ENCODE results near the gene ZKSCAN8.
"Not testable (repeated sequence)": the region's sequence is repeated elsewhere in the genome, so short reads cannot be mapped to it uniquely, and the experiment has no call there.

ZKSCAN8 gene
- 31.8 to 63.3 (median 58.5) reads per million in 3 experiments for total RNA-seq

DNA sequence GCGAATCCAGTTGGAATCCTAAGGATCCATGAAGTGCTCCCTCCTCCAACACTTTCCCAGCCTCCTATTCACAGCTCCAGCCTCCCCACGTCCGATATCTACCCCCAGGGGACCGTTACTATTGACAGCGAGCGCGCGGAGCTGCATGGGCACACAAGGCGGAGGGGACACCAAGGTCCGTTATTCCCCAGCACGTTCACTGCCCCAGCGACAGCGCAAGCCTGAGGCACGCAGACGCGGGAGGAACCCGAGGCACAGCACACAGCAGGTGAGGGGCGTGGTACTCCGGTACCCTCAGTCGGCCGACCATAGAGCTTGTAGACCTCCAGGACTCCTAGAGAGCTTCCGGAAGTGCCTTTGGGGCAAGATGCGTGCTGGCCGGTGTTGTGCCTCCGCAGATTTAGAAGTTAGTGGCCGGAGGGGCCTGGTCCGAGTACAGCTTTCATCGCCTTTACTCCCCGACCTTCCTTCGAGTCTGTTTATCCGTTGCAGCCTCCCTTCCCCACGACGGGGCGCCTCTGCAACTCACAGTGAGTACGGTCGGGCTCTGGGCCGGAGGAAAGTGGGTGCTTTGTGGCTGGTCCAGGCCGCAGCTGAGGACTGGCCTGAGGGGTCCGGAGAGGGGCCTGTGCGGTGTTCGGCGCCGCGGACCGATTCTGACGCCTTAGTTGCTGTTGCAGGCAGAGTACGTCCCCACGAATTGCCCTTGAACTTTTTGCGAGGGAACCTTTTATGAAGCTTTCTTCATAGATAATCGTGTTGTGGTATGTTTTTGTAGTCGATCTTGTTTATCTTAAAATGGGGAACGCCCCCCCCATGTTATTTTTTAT, at the start of gene ZKSCAN8:
ZKSCAN8 (plus strand) TSS at position 384 of the 830 bp plus-strand sequence. CDS start 6,525 bp downstream, outside the sequence.
- DNase-seq = peak; percentile 75

- not testable (repeated sequence) for DNase-seq
Measured at GRCh38 chr6:28102222-28102621, 39.5 kb upstream of the ZKSCAN8 start.

DNA sequence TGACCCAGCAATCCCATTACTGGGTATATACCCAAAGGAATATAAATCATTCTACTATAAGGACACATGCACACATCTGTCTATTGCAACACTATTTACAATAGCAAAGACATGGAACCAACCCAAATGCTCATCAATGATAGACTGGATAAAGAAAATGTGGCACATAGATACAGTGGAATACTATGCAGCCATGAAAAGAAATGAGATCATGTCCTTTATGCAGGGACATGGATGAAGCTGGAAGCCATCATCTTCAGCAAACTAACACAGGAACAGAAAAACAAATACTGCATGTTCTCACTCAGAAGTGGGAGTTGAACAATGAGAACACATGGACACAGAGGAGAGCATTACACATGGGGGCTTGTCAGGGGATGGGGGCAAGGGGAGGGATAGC, 39.0 kb upstream of the ZKSCAN8 start:
- DNase-seq = not testable (repeated sequence)

- peak; percentile 76 for DNase-seq
Measured at GRCh38 chr6:28104392-28105244, 37.1 kb upstream of the ZKSCAN8 start.

- no peak for DNase-seq
Measured at GRCh38 chr6:28105245-28105639, 36.4 kb upstream of the ZKSCAN8 start.

DNA sequence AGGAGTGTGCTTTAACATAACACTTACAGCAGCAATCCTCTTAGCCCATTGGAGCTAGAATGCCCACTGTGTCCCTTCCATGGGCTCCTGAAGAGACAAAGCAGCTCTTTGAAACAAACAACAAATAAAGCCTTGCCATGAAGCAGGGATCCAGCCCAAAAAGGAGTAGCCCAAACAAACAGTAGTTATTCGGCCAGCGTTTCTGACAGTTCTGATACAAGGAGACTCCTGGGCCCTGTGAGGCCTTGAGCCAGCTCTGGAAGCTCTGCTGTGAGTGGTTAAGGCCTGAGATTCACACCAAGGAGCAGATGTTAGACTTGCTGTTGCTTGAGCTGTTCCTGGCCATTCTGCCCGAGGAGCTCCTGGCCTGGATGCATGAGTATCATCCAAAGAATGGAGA, 34.2 kb upstream of the ZKSCAN8 start:
- DNase-seq = no peak

- DNase-seq = no peak
Measured at GRCh38 chr6:28111964-28112363, 29.7 kb upstream of the ZKSCAN8 start.

- DNase-seq = no peak
Measured at GRCh38 chr6:28115799-28116198, 25.9 kb upstream of the ZKSCAN8 start.

GRCh38 chr6:28117386-28118050, 24.2 kb upstream of the ZKSCAN8 start:
- no peak for DNase-seq

DNA sequence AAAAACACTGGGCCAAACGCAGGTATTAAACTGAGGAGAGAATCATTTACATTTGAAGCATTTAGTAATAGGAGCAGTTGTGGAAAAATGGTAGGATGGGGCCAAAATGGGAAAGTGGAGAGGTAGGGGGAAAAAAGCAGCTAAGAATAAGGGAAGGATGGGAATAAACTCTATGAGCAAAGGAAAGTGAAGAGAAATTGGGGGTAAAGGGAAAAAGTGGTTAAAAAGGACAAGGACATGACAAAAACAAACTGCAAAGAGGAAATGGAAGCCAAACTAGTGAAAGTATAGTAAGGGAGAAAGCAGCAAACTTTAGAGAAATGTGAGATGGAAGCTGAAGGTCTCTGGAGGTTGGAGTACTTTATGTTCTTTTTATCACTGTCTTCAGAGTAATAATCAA, 23.5 kb upstream of the ZKSCAN8 start:
- DNase-seq = no peak

DNA sequence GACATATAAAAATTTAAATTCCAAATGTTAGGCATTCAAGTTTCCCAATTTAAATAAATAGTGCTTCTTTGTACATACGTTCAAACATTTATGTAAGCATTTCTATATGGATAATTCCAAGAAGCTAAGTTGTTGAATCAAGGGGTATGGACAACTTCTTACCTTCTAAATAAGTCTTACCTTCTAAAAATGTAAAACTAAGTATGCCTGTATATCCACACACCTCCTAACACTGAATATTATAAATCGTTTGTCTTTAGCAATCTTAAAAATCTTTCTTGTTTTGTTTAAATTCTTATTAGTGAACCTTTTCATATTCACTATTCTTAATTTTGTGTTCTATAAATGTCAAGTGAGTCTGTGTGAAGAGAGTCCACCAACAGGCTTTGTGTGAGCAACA, 19.8 kb upstream of the ZKSCAN8 start:
- DNase-seq = no peak

GRCh38 chr6:28122283-28122682, 19.4 kb upstream of the ZKSCAN8 start:
- DNase-seq = not testable (repeated sequence)

DNA sequence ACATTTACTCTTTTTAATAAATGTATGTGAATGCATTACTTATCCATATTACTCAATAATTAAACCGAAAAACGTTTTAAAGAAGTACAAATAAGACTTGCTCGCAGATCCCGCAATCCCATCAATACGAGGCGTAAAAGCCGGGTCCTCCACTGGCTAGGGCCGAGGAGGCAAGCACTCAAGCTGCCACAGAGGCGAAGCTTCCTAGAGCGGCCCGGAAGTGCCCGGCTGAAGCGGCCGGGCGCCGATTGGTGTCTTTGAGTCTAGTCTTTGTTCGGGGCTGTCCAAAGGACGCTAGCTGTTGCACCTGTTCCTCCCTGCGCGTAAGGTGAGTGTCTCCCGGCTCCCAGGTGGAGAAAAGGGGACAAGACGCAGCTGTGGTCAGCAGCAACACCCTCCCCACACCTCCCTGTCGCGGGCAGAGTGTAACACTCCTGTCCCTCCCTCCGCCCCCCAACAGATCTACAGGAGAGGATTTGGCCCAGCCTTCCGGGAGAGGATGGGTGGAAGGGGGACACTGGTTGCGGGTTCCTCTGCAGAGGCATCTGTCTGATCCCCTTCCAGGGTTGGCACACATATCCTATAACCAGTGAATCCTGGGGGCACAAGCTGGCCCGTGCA, 17.2 kb upstream of the ZKSCAN8 start, which contains the start of gene ZSCAN16:
ZSCAN16 (plus strand) TSS at position 260 of the 621 bp plus-strand sequence. CDS start 835 bp downstream, outside the sequence.
- peak; percentile 58 for DNase-seq

- DNase-seq = peak; percentile 58
Measured at GRCh38 chr6:28124971-28125353, 16.7 kb upstream of the ZKSCAN8 start.

DNA sequence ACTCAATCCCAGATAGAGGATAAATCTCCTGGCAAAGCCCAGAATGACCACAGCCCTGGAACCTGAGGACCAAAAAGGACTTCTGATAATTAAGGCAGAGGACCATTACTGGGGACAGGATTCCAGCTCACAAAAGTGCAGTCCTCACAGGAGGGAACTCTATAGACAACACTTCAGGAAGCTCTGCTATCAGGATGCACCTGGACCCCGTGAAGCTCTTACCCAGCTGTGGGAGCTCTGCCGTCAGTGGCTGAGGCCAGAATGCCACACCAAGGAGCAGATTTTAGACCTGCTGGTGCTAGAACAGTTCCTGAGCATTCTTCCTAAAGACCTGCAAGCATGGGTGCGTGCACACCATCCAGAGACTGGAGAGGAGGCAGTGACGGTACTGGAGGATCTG, 16.3 kb upstream of the ZKSCAN8 start:
- no peak for DNase-seq

- no peak for DNase-seq
Measured at GRCh38 chr6:28134015-28134414, 7.7 kb upstream of the ZKSCAN8 start.

- no peak for DNase-seq
Measured at GRCh38 chr6:28134716-28135115, 7.0 kb upstream of the ZKSCAN8 start.

GRCh38 chr6:28135393-28135792, 6.3 kb upstream of the ZKSCAN8 start:
- no peak for DNase-seq

- peak; percentile 59 for DNase-seq
Measured at GRCh38 chr6:28136585-28137504, 4.8 kb upstream of the ZKSCAN8 start.

DNA sequence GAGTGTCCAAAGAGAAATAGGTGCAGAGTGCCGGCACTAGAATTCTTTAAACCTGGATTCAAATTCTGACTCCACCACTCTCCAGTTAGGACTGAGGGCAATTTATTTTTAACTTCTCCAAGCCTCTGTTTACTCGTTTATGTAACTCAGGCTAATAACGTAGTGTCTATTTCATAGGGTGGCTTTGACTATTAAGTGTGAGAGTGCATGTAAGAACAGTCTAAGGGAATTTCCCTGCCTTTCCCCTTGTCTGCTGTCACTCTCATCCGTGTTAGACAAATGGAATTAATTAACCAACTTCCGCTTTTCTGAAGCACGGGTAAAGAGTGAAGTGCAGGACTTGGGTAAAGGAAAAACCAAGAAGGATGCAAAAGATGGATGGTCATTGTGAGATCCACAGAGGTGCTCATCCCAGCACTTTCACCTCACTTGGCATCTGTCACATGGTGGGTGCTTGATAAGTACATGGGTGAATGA, 4.1 kb upstream of the ZKSCAN8 start:
- peak; percentile 59 for DNase-seq

DNA sequence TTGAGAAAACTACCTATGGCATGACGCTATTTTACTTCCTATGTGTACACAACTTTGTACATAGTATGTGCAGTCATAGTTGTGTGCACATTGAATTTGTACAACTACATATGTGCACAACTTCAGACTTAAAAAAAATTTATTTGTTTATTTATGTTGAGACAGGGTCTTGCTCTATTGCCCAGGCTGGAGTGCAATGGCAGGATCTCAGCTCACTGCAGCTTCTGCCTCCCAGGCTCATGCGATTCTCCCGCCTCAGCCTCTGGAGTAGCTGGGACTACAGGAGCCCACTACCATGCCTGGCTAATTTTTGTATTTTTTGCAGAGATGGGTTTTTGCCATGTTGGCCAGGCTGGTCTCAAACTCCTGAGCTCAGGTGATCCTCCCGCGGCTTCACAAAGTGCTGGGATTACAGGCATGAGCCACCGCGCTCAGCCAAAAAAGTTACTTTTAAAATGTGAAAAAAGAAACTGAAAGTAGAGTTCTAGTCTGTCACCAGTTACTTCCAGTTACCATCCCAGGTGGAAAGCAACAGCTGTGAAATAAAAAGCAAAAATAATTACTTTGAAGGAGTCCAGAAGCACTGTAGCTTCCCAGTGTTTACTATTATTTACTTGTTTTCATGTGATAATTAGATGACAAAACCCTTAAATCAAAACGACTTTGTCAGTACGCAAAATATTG, 1.7 kb upstream of the ZKSCAN8 start:
- peak; percentile 21 for DNase-seq
